Left renal cortex interstitium (tissue), 4 donors: ENCODE data around the gene RBM28. TPM values are rescaled to one million over a fixed set of nuclear protein-coding genes. Genes with fewer than 3 reads are reported as not detected.

Source experiments
- DNase-seq, 4 donors: peaks; one replicate each; pipeline ENCODE4 v3.0.0-alpha.2; 2013; ENCODE audit warnings: low read depth in 4 of 4, low spot score in 2 of 4, missing footprints in 1 of 4
- polyA plus RNA-seq, 4 donors: library from polyadenylated mRNA; unstranded; fragments of 120-200 nt; gene quantifications; one replicate each; pipeline ENCODE4 v1.2.1, GENCODE V29; 2013; ENCODE audit not compliant: insufficient read length in 4 of 4

The RBM28 gene
- polyA plus RNA-seq, 4 donors, result 33.8 to 60.2 (median 50.8) TPM

- no peak for DNase-seq
These were observed 29.9 kb upstream of the RBM28 start for GRCh38 chr7:128373606-128374005.

- no peak for DNase-seq
These were observed 26.8 kb upstream of the RBM28 start for GRCh38 chr7:128370491-128370890.

- no peak for DNase-seq
These were observed 23.3 kb upstream of the RBM28 start for GRCh38 chr7:128366986-128367385.

GRCh38 chr7:128366300-128366699, 22.6 kb upstream of the RBM28 start:
- DNase-seq, result no peak

- DNase-seq, result no peak
These were observed 21.7 kb upstream of the RBM28 start for GRCh38 chr7:128365432-128365831.

GRCh38 chr7:128364166-128364870, 20.6 kb upstream of the RBM28 start:
- DNase-seq, result no peak

GRCh38 chr7:128363261-128363721, 19.6 kb upstream of the RBM28 start:
- DNase-seq, result no peak

- DNase-seq, result no peak
These were observed 19.0 kb upstream of the RBM28 start for GRCh38 chr7:128362670-128363069.

GRCh38 chr7:128361411-128362379, 18.0 kb upstream of the RBM28 start, which contains the start of gene PRRT4:
TSS of gene PRRT4 (minus strand) at chr7:128361690.
- DNase-seq, result no peak

GRCh38 chr7:128360359-128360678, 16.6 kb upstream of the RBM28 start:
- DNase-seq, result no peak

- DNase-seq, result no peak
These were observed 16.2 kb upstream of the RBM28 start for GRCh38 chr7:128359939-128360338.

GRCh38 chr7:128359336-128359735, 15.6 kb upstream of the RBM28 start:
- DNase-seq, result no peak

- no peak for DNase-seq
These were observed 14.5 kb upstream of the RBM28 start for GRCh38 chr7:128358233-128358632.

GRCh38 chr7:128357217-128357613, 13.5 kb upstream of the RBM28 start:
- DNase-seq, result no peak

GRCh38 chr7:128356546-128357216, 13.0 kb upstream of the RBM28 start:
- DNase-seq, result no peak

- no peak for DNase-seq
These were observed 9.9 kb upstream of the RBM28 start for GRCh38 chr7:128353610-128354009.

- DNase-seq, result no peak
These were observed 9.5 kb upstream of the RBM28 start for GRCh38 chr7:128353189-128353588.

- DNase-seq, result no peak
These were observed 8.9 kb upstream of the RBM28 start for GRCh38 chr7:128352636-128353035.

- no peak for DNase-seq
These were observed 8.4 kb upstream of the RBM28 start for GRCh38 chr7:128352153-128352537.

GRCh38 chr7:128351296-128352152, 7.8 kb upstream of the RBM28 start:
- no peak for DNase-seq
